ENCODE results near the gene RASA2.
"Not testable (repeated sequence)": the region's sequence is repeated elsewhere in the genome, so short reads cannot be mapped to it uniquely, and the experiment has no call there.

Gene RASA2

GRCh38 chr3:141529256-141529655 lies 42.4 kb downstream of the RASA2 start:
- in situ Hi-C loops (cut with MboI; ENCODE audit: low sequenced_read_pairs): no loop called here

- in situ Hi-C loops (cut with MboI; ENCODE audit: low sequenced_read_pairs): no loop called here
These were observed 43.0 kb downstream of the RASA2 start for GRCh38 chr3:141529717-141530414.

GRCh38 chr3:141530415-141530768 lies 43.6 kb downstream of the RASA2 start:
- in situ Hi-C loops (cut with MboI; ENCODE audit: low sequenced_read_pairs): no loop called here

- in situ Hi-C loops (cut with MboI; ENCODE audit: low sequenced_read_pairs): no loop called here
These were observed 45.8 kb downstream of the RASA2 start for GRCh38 chr3:141532609-141533008.

- in situ Hi-C loops (cut with MboI; ENCODE audit: low sequenced_read_pairs): not testable (repeated sequence)
These were observed 49.2 kb downstream of the RASA2 start for GRCh38 chr3:141536017-141536416.

- in situ Hi-C loops (cut with MboI; ENCODE audit: low sequenced_read_pairs): no loop called here
These were observed 51.0 kb downstream of the RASA2 start for GRCh38 chr3:141537856-141538255.

GRCh38 chr3:141538568-141539240 lies 51.9 kb downstream of the RASA2 start:
- in situ Hi-C loops (cut with MboI; ENCODE audit: low sequenced_read_pairs): no loop called here

GRCh38 chr3:141539431-141540187 lies 52.8 kb downstream of the RASA2 start:
- in situ Hi-C loops (cut with MboI; ENCODE audit: low sequenced_read_pairs): no loop called here

- in situ Hi-C loops (cut with MboI; ENCODE audit: low sequenced_read_pairs): no loop called here
These were observed 53.7 kb downstream of the RASA2 start for GRCh38 chr3:141540531-141540930.

- in situ Hi-C loops (cut with MboI; ENCODE audit: low sequenced_read_pairs): no loop called here
These were observed 55.6 kb downstream of the RASA2 start for GRCh38 chr3:141542202-141542969.

GRCh38 chr3:141542989-141543388 lies 56.2 kb downstream of the RASA2 start:
- in situ Hi-C loops (cut with MboI; ENCODE audit: low sequenced_read_pairs): no loop called here

- in situ Hi-C loops (cut with MboI; ENCODE audit: low sequenced_read_pairs): no loop called here
These were observed 57.9 kb downstream of the RASA2 start for GRCh38 chr3:141544697-141545096.

GRCh38 chr3:141546081-141546480 lies 59.3 kb downstream of the RASA2 start:
- in situ Hi-C loops (cut with MboI; ENCODE audit: low sequenced_read_pairs): no loop called here

- in situ Hi-C loops (cut with MboI; ENCODE audit: low sequenced_read_pairs): no loop called here
These were observed 59.8 kb downstream of the RASA2 start for GRCh38 chr3:141546586-141546985.

GRCh38 chr3:141547791-141548190 lies 61.0 kb downstream of the RASA2 start:
- in situ Hi-C loops (cut with MboI; ENCODE audit: low sequenced_read_pairs): no loop called here

- in situ Hi-C loops (cut with MboI; ENCODE audit: low sequenced_read_pairs): loop anchor here (25.0 kb wide), 1 partner anchor 239 kb away; no protein-coding TSS in a partner anchor
These were observed 64.3 kb downstream of the RASA2 start for GRCh38 chr3:141550926-141551665.

GRCh38 chr3:141552440-141552991 lies 65.7 kb downstream of the RASA2 start:
- in situ Hi-C loops (cut with MboI; ENCODE audit: low sequenced_read_pairs): loop anchor here (25.0 kb wide), 1 partner anchor 240 kb away; no protein-coding TSS in a partner anchor

GRCh38 chr3:141553055-141553454 lies 66.2 kb downstream of the RASA2 start:
- in situ Hi-C loops (cut with MboI; ENCODE audit: low sequenced_read_pairs): loop anchor here (25.0 kb wide), 1 partner anchor 241 kb away; no protein-coding TSS in a partner anchor

GRCh38 chr3:141556034-141556433 lies 69.2 kb downstream of the RASA2 start:
- in situ Hi-C loops (cut with MboI; ENCODE audit: low sequenced_read_pairs): loop anchor here (5.0 to 25.0 kb wide), 2 partner anchors 84 to 244 kb away; no protein-coding TSS in a partner anchor
